Type B pancreatic cell (in vitro differentiated cells): ENCODE data around the gene FBXO15. TPM values are rescaled to one million over a fixed set of nuclear protein-coding genes. Genes with fewer than 3 reads are reported as not detected.

Source experiments
- DNase-seq: peaks from one replicate; pipeline ENCODE4 v3.0.0; 2021; ENCODE audit warnings: mixed read lengths; ENCODE audit not compliant: unreplicated experiment; ENCODE audit errors: extremely low spot score
- H3K27ac Mint-ChIP-seq: 2 replicates; pipeline ENCODE4 v1.8.0; 2021; ENCODE audit warnings: mild to moderate bottlenecking, mixed read lengths
- H3K27me3 Mint-ChIP-seq: 2 replicates; pipeline ENCODE4 v1.8.0; 2021; ENCODE audit warnings: mixed read lengths
- H3K36me3 Mint-ChIP-seq: 2 replicates; pipeline ENCODE4 v1.8.0; 2021; ENCODE audit warnings: mixed read lengths
- H3K4me1 Mint-ChIP-seq: one replicate; pipeline ENCODE4 v1.8.0; 2021; ENCODE audit warnings: mixed read lengths; ENCODE audit not compliant: unreplicated experiment
- H3K4me3 Mint-ChIP-seq: 2 replicates; pipeline ENCODE4 v1.8.0; 2021; ENCODE audit warnings: mild to moderate bottlenecking, mixed read lengths
- H3K9me3 Mint-ChIP-seq: 2 replicates; pipeline ENCODE4 v1.8.0; 2021; ENCODE audit warnings: mixed read lengths
- total RNA-seq: library from RNA; stranded (reverse); gene quantifications from 2 replicates; pipeline ENCODE4 v1.2.1, GENCODE V29; 2021; ENCODE audit warnings: low replicate concordance
- TF ChIP-seq, protein P1 (sequence below): fragments of 200-600 bp; sonication (generic); conservative IDR thresholded peaks from 2 replicates; pipeline ENCODE4 v1.5.0; 2021; ENCODE audit warnings: antibody characterized with exemption, mild to moderate bottlenecking

FBXO15 gene
- total RNA-seq, 1 donor from 2014 or later, result 4.7 TPM

DNA sequence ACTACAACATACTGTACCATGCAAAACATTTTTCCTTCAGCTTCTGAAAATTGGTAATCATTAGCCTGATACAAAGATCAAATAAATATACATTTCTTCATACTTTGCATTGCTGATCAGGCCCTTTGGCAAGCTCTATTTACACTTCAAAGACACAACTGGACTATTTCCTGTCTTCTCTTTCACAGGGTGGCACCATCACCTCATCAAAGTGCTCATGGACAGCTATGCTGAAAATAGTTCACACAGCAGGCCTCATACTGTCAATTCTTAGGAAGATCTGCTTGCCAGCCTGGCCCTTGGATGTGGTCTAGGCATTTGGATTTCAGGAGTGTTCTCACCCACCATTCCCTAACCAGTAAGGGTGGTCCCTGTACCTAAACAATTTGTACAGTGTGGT is 33.9 kb downstream of the FBXO15 start:
- TF ChIP-seq, protein P1, sequence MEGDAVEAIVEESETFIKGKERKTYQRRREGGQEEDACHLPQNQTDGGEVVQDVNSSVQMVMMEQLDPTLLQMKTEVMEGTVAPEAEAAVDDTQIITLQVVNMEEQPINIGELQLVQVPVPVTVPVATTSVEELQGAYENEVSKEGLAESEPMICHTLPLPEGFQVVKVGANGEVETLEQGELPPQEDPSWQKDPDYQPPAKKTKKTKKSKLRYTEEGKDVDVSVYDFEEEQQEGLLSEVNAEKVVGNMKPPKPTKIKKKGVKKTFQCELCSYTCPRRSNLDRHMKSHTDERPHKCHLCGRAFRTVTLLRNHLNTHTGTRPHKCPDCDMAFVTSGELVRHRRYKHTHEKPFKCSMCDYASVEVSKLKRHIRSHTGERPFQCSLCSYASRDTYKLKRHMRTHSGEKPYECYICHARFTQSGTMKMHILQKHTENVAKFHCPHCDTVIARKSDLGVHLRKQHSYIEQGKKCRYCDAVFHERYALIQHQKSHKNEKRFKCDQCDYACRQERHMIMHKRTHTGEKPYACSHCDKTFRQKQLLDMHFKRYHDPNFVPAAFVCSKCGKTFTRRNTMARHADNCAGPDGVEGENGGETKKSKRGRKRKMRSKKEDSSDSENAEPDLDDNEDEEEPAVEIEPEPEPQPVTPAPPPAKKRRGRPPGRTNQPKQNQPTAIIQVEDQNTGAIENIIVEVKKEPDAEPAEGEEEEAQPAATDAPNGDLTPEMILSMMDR, result no peak
- Mint-ChIP-seq H3K4me3 (no peak overlapping the region), H3K4me1 (peaks cover 24% of the 10 kb centered on the region), H3K27ac (no peak overlapping the region), H3K27me3 (no peaks in the 10 kb centered on the region), H3K9me3 (peaks cover 8% of the 10 kb centered on the region), H3K36me3 (peaks cover 3% of the 10 kb centered on the region)
- DNase-seq, result no peak

DNA sequence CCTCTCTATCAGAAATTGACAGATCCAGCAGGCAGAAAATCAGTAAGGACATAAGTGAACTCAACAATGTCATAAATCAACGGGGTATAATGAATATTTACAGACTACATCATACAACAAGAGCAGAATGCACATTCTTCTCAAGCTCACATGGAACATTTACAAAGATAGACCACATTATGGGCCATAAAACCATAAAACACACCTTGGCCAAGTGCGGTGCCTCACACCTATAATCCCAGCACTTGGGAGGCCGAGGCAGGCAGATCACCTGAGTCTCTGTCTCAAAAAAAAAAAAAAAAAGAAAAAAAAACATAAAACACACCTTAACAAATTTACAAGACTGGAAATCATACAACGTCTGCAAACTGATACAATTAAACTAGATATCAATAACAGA is 36.7 kb downstream of the FBXO15 start:
- Mint-ChIP-seq H3K4me1 (peaks cover 19% of the 10 kb centered on the region), H3K9me3 (peaks cover 8% of the 10 kb centered on the region), H3K27ac (no peak overlapping the region), H3K4me3 (no peak overlapping the region), H3K27me3 (no peaks in the 10 kb centered on the region), H3K36me3 (peaks cover 3% of the 10 kb centered on the region)
- DNase-seq, result no peak
- TF ChIP-seq, protein P1, result no peak

DNA sequence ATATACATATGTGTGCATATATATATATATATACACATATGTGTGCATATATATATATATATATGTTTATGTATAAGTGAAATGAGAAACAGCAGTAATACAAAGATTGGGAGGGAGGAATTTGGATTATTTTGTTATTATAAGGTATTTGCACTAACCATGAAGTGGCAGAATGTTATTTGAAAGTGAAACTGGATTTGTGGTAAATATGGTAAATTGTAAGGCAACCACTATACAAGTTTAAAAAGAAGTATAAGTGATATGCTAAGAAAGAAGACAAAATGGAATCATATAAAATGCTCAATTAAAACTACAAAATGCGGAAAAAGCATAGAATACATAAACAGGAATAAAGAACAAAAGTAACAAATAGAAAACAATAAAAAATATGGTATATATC is 37.5 kb downstream of the FBXO15 start:
- no peak for DNase-seq
- Mint-ChIP-seq H3K27ac (no peak overlapping the region), H3K4me3 (no peak overlapping the region), H3K9me3 (peaks cover 8% of the 10 kb centered on the region), H3K36me3 (peaks cover 3% of the 10 kb centered on the region), H3K4me1 (peaks cover 18% of the 10 kb centered on the region), H3K27me3 (no peaks in the 10 kb centered on the region)
- TF ChIP-seq, protein P1, result no peak

- H3K9me3 Mint-ChIP-seq, result peaks cover 10% of the 10 kb centered on the region
- H3K4me1 Mint-ChIP-seq, result peaks cover under 1% of the 10 kb centered on the region
- DNase-seq, result no peak
- TF ChIP-seq, protein P1, result no peak
- peaks cover 3% of the 10 kb centered on the region for H3K36me3 Mint-ChIP-seq
- no peak overlapping the region for H3K27ac Mint-ChIP-seq
- no peak overlapping the region for H3K4me3 Mint-ChIP-seq
- no peaks in the 10 kb centered on the region for H3K27me3 Mint-ChIP-seq
These were observed 39.2 kb downstream of the FBXO15 start for GRCh38 chr18:74108460-74108859.

GRCh38 chr18:74097803-74098202 is 49.8 kb downstream of the FBXO15 start:
- no peak for DNase-seq
- H3K27ac Mint-ChIP-seq, result no peak overlapping the region
- TF ChIP-seq, protein P1, result no peak
- H3K9me3 Mint-ChIP-seq, result peaks cover 5% of the 10 kb centered on the region
- H3K36me3 Mint-ChIP-seq, result no peaks in the 10 kb centered on the region
- H3K4me1 Mint-ChIP-seq, result no peaks in the 10 kb centered on the region
- no peaks in the 10 kb centered on the region for H3K27me3 Mint-ChIP-seq
- no peak overlapping the region for H3K4me3 Mint-ChIP-seq

- no peaks in the 10 kb centered on the region for H3K36me3 Mint-ChIP-seq
- no peak overlapping the region for H3K27ac Mint-ChIP-seq
- H3K4me1 Mint-ChIP-seq, result no peaks in the 10 kb centered on the region
- H3K27me3 Mint-ChIP-seq, result peaks cover 3% of the 10 kb centered on the region
- H3K9me3 Mint-ChIP-seq, result peaks cover 15% of the 10 kb centered on the region
- DNase-seq, result no peak
- H3K4me3 Mint-ChIP-seq, result no peak overlapping the region
- TF ChIP-seq, protein P1, result no peak
These were observed 54.7 kb downstream of the FBXO15 start for GRCh38 chr18:74092922-74093321.
